ENCODE results near the gene FOXQ1. TPM values are rescaled to one million over a fixed set of nuclear protein-coding genes. Genes with fewer than 3 reads are reported as not detected.
"Not testable (repeated sequence)": the region's sequence is repeated elsewhere in the genome, so short reads cannot be mapped to it uniquely, and the experiment has no call there.

FOXQ1 gene
- total RNA-seq, 1 donor from 2014 or later: not detected

- intact Hi-C loops (cut with micrococcal nuclease): no loop called here
- H3K36me3 Mint-ChIP-seq (ENCODE audit: low read depth): no peaks in the 10 kb centered on the region
- H3K4me3 Mint-ChIP-seq (ENCODE audit: low read depth): no peak overlapping the region
- H3K4me1 Mint-ChIP-seq (ENCODE audit: low read depth): peaks cover 3% of the 10 kb centered on the region
- peaks cover 36% of the 10 kb centered on the region for H3K27me3 Mint-ChIP-seq (ENCODE audit: low read depth)
- H3K9me3 Mint-ChIP-seq: no peaks in the 10 kb centered on the region
- no peak overlapping the region for H3K27ac Mint-ChIP-seq
- DNase-seq (ENCODE audit: low spot score): no peak
These were observed 5.5 kb downstream of the FOXQ1 start for GRCh38 chr6:1317302-1317815.

- Mint-ChIP-seq H3K27me3 (ENCODE audit: low read depth) (peaks cover 35% of the 10 kb centered on the region), H3K4me3 (ENCODE audit: low read depth) (no peak overlapping the region), H3K9me3 (no peaks in the 10 kb centered on the region), H3K4me1 (ENCODE audit: low read depth) (peaks cover 2% of the 10 kb centered on the region), H3K36me3 (ENCODE audit: low read depth) (no peaks in the 10 kb centered on the region), H3K27ac (peak overlapping the region; percentile 22)
- no peak for DNase-seq (ENCODE audit: low spot score)
- intact Hi-C loops (cut with micrococcal nuclease): no loop called here
These were observed 6.1 kb downstream of the FOXQ1 start for GRCh38 chr6:1318036-1318435.

GRCh38 chr6:1318584-1318983, 6.7 kb downstream of the FOXQ1 start:
- intact Hi-C loops (cut with micrococcal nuclease); H3K36me3 Mint-ChIP-seq (ENCODE audit: low read depth); DNase-seq (ENCODE audit: low spot score); H3K4me3 Mint-ChIP-seq (ENCODE audit: low read depth); H3K27ac Mint-ChIP-seq; H3K9me3 Mint-ChIP-seq; H3K4me1 Mint-ChIP-seq (ENCODE audit: low read depth): not testable (repeated sequence)
- peaks cover 35% of the 10 kb centered on the region for H3K27me3 Mint-ChIP-seq (ENCODE audit: low read depth)

- Mint-ChIP-seq H3K27ac (no peak overlapping the region), H3K4me1 (ENCODE audit: low read depth) (no peaks in the 10 kb centered on the region), H3K36me3 (ENCODE audit: low read depth) (no peaks in the 10 kb centered on the region)
These were observed 9.8 kb downstream of the FOXQ1 start for GRCh38 chr6:1321738-1322137.

GRCh38 chr6:1322156-1322555, 10.3 kb downstream of the FOXQ1 start:
- Mint-ChIP-seq H3K4me3 (ENCODE audit: low read depth) (no peak overlapping the region), H3K27ac (no peak overlapping the region), H3K36me3 (ENCODE audit: low read depth) (no peaks in the 10 kb centered on the region), H3K9me3 (no peaks in the 10 kb centered on the region), H3K27me3 (ENCODE audit: low read depth) (peaks cover 24% of the 10 kb centered on the region), H3K4me1 (ENCODE audit: low read depth) (no peaks in the 10 kb centered on the region)
- DNase-seq (ENCODE audit: low spot score): no peak
- intact Hi-C loops (cut with micrococcal nuclease): no loop called here

More at GRCh38 chr6:1321738-1322137, 9.8 kb downstream of the FOXQ1 start:
- Mint-ChIP-seq H3K9me3 (no peaks in the 10 kb centered on the region), H3K27me3 (ENCODE audit: low read depth) (peaks cover 22% of the 10 kb centered on the region), H3K4me3 (ENCODE audit: low read depth) (no peak overlapping the region)
- intact Hi-C loops (cut with micrococcal nuclease): no loop called here
- DNase-seq (ENCODE audit: low spot score): no peak

DNA sequence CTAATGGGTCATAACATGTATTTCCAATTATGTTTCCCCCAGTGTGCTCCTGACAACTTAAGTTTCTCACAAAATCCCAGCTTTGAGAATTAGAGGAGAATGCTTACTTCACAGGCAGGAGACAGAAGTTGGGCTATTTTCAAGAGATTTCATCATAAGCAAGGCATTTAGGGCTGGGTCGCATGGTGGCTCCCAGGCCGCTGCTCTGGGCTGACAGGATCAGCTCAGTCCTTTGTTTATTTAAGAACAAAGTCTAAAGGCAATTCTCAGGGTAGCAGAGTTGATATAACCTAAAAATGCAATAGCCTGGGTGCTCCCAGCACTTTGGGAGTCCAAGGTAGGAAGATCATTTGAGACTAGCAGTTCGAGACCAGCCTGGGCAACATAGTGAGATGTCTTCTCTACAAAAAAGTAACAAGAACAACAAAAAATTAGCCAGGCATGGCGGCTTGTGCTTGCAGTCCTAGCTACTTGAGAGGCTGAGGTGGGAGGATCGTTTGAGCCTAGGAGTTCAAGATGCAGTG, 10.9 kb downstream of the FOXQ1 start:
- no peak overlapping the region for H3K4me3 Mint-ChIP-seq (ENCODE audit: low read depth)
- peaks cover 24% of the 10 kb centered on the region for H3K27me3 Mint-ChIP-seq (ENCODE audit: low read depth)
- no peak for DNase-seq (ENCODE audit: low spot score)
- H3K4me1 Mint-ChIP-seq (ENCODE audit: low read depth): no peaks in the 10 kb centered on the region
- H3K36me3 Mint-ChIP-seq (ENCODE audit: low read depth): no peaks in the 10 kb centered on the region
- no peaks in the 10 kb centered on the region for H3K9me3 Mint-ChIP-seq
- intact Hi-C loops (cut with micrococcal nuclease): no loop called here
- no peak overlapping the region for H3K27ac Mint-ChIP-seq

GRCh38 chr6:1324936-1325335, 13.0 kb downstream of the FOXQ1 start:
- no peak overlapping the region for H3K4me3 Mint-ChIP-seq (ENCODE audit: low read depth)
- no peaks in the 10 kb centered on the region for H3K4me1 Mint-ChIP-seq (ENCODE audit: low read depth)
- H3K27me3 Mint-ChIP-seq (ENCODE audit: low read depth): peaks cover 20% of the 10 kb centered on the region
- no peaks in the 10 kb centered on the region for H3K36me3 Mint-ChIP-seq (ENCODE audit: low read depth)
- H3K9me3 Mint-ChIP-seq: peaks cover 7% of the 10 kb centered on the region
- no peak overlapping the region for H3K27ac Mint-ChIP-seq
- intact Hi-C loops (cut with micrococcal nuclease): no loop called here
- DNase-seq (ENCODE audit: low spot score): no peak

DNA sequence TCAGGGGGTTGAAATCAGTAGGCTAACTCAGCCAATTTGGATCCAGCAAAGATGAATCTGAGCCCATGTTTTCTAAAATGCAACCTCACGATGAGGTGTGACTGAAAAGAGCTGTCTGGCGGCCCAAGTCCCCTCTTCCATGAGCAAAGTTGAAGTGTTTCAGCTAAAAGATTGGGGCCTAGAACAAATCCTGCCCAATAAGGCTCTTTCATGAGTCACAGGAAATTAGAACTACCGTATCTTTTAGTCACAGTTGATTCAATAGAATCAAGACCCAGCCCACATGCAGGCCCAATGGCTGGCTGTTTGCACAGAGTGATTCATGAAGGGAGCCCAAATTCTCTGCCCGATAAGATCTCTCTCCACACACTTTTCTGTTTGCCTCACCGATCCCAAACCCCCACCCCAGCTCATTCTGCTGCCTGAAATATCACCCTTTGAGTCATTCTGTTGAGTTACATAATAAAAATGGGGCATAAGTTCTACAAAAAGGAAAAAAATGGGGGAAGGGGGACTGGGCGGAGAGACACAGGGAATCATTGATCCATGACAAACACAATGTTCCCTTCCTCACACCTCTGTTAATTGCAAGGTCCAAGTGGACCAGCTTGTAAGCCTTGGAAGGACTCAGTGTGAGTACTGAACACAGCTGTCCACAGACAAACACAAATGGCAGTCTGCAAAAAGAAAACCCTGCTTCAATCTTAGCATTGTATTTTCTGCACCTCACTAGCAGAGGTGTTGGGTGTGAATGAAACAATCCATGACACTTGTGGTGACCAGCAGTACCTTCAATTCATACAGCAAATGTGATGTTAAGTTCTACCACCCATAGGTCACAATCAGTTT, 13.8 kb downstream of the FOXQ1 start:
- intact Hi-C loops (cut with micrococcal nuclease): no loop called here
- Mint-ChIP-seq H3K27ac (no peak overlapping the region), H3K9me3 (peaks cover 15% of the 10 kb centered on the region), H3K4me3 (ENCODE audit: low read depth) (no peak overlapping the region), H3K4me1 (ENCODE audit: low read depth) (no peaks in the 10 kb centered on the region), H3K27me3 (ENCODE audit: low read depth) (peaks cover 20% of the 10 kb centered on the region), H3K36me3 (ENCODE audit: low read depth) (no peaks in the 10 kb centered on the region)
- DNase-seq (ENCODE audit: low spot score): no peak

DNA sequence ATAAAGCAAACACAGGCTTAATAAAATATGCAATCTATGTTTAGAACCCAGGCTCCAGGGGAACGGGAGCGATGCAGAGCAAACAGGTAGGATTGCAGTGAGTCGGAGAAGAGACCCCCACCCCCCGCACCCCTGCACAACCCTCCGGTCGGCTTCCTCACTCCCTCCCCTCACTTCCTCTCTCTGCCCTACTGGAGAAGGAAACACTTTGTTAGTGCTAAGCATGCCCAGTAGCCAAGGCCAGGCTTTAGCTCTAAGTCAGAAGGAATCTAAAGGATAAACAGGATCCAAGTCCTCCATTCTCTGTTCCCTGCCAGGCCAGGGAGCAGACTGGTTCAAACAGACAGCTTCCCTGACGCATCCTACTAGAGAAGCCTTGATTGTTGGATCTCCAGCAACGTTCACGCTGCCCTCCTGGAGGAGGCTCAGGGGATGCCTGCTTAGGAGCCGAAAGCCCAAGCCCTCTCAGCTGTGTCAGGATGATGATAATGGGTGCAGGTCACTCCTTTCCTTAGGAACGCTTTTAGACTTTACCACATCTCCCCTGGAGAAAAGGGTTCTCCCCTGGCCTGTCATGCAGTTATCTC, 14.7 kb downstream of the FOXQ1 start:
- no peaks in the 10 kb centered on the region for H3K36me3 Mint-ChIP-seq (ENCODE audit: low read depth)
- H3K27ac Mint-ChIP-seq: no peak overlapping the region
- no peaks in the 10 kb centered on the region for H3K4me1 Mint-ChIP-seq (ENCODE audit: low read depth)
- peaks cover 16% of the 10 kb centered on the region for H3K9me3 Mint-ChIP-seq
- intact Hi-C loops (cut with micrococcal nuclease): no loop called here
- H3K4me3 Mint-ChIP-seq (ENCODE audit: low read depth): no peak overlapping the region
- DNase-seq (ENCODE audit: low spot score): no peak
- peaks cover 20% of the 10 kb centered on the region for H3K27me3 Mint-ChIP-seq (ENCODE audit: low read depth)

DNA sequence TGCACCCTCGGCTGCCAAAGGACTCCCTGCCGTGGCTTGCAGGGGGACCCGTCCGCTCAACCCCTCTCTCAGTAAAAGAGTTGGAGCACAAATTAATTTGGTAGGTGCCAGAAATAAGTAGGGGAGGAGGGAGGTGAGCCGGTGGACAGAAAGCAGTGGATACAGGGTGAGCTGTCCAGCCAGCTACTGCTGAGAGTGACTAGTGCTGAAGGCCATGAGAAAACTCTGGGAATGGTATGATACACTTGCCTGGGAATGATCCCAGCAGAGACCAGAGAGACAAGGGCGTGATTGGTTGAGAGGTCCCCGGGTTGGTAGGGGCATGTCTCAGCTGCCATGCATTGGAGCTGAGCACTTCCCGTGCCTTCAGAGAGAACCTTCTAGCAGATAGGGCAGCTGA, 15.7 kb downstream of the FOXQ1 start:
- H3K9me3 Mint-ChIP-seq: peaks cover 16% of the 10 kb centered on the region
- intact Hi-C loops (cut with micrococcal nuclease): no loop called here
- no peak for DNase-seq (ENCODE audit: low spot score)
- no peak overlapping the region for H3K4me3 Mint-ChIP-seq (ENCODE audit: low read depth)
- H3K36me3 Mint-ChIP-seq (ENCODE audit: low read depth): no peaks in the 10 kb centered on the region
- H3K27ac Mint-ChIP-seq: no peak overlapping the region
- peaks cover 12% of the 10 kb centered on the region for H3K27me3 Mint-ChIP-seq (ENCODE audit: low read depth)
- H3K4me1 Mint-ChIP-seq (ENCODE audit: low read depth): no peaks in the 10 kb centered on the region

- no peaks in the 10 kb centered on the region for H3K36me3 Mint-ChIP-seq (ENCODE audit: low read depth)
- no peak overlapping the region for H3K27ac Mint-ChIP-seq
- H3K4me1 Mint-ChIP-seq (ENCODE audit: low read depth): no peaks in the 10 kb centered on the region
- H3K27me3 Mint-ChIP-seq (ENCODE audit: low read depth): peaks cover 12% of the 10 kb centered on the region
- no peak overlapping the region for H3K4me3 Mint-ChIP-seq (ENCODE audit: low read depth)
- intact Hi-C loops (cut with micrococcal nuclease): no loop called here
- DNase-seq (ENCODE audit: low spot score): no peak
- H3K9me3 Mint-ChIP-seq: peaks cover 16% of the 10 kb centered on the region
These were observed 16.4 kb downstream of the FOXQ1 start for GRCh38 chr6:1328129-1328800.

DNA sequence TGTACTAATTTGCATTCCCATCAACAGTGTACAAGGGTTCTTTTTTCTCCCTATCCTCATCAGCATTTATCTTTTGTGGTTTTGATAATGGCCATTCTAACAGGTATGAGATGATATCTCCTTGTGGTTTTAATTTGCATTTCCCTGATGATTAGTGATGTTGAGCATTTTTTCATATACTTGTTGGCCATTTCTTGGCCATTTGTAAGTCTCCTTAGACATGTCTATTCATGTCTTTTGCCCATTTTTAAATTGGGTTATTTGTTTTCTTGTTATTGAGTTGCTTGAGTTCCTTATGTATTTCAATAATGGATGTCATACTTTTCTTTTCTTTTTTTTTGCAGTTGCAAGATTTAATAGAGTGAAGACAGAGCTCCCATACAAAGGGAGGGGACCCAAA, 17.8 kb downstream of the FOXQ1 start:
- intact Hi-C loops (cut with micrococcal nuclease): no loop called here
- no peaks in the 10 kb centered on the region for H3K36me3 Mint-ChIP-seq (ENCODE audit: low read depth)
- H3K4me3 Mint-ChIP-seq (ENCODE audit: low read depth): no peak overlapping the region
- DNase-seq (ENCODE audit: low spot score): no peak
- no peak overlapping the region for H3K27ac Mint-ChIP-seq
- H3K4me1 Mint-ChIP-seq (ENCODE audit: low read depth): no peaks in the 10 kb centered on the region
- peaks cover 16% of the 10 kb centered on the region for H3K9me3 Mint-ChIP-seq
- peaks cover 15% of the 10 kb centered on the region for H3K27me3 Mint-ChIP-seq (ENCODE audit: low read depth)

- Mint-ChIP-seq H3K27ac (no peak overlapping the region), H3K9me3 (peaks cover 12% of the 10 kb centered on the region), H3K4me3 (ENCODE audit: low read depth) (no peak overlapping the region), H3K27me3 (ENCODE audit: low read depth) (peaks cover 10% of the 10 kb centered on the region), H3K4me1 (ENCODE audit: low read depth) (no peaks in the 10 kb centered on the region), H3K36me3 (ENCODE audit: low read depth) (no peaks in the 10 kb centered on the region)
- intact Hi-C loops (cut with micrococcal nuclease): no loop called here
- no peak for DNase-seq (ENCODE audit: low spot score)
These were observed 22.8 kb downstream of the FOXQ1 start for GRCh38 chr6:1334684-1335083.

Measured in activated T-helper 2 cell treated with anti-CD3 and anti-CD28 coated beads, Interferon-gamma antibody, Interleukin-2, Interleukin-4, amounts not matched to agents 10 μg/mL and 5 μg/mL and 100 μg/mL, durations not matched to agents 14 hours and 24 hours and 36 hours (primary cell).